Fibroblast of lung (primary cell): Measurements from ENCODE around the gene UQCR11. TPM values are rescaled to one million over a fixed set of nuclear protein-coding genes. Genes with fewer than 3 reads are reported as not detected.

ENCODE experiments used
- DNase-seq, 2 donors: peaks; one replicate each; pipeline versions ENCODE4 v3.0.0 to v3.0.0-alpha.2; 2010; ENCODE audit warnings: low read depth in 2 of 2
- H2AFZ ChIP-seq: 2 replicates; pipeline ENCODE4 v1.5.1; 2012; ENCODE audit warnings: low read length, control low read depth, inconsistent platforms
- H3K27ac ChIP-seq: 2 replicates; pipeline ENCODE4 v1.5.1; 2011; ENCODE audit warnings: low read length, control low read depth; ENCODE audit not compliant: insufficient read depth
- H3K27me3 ChIP-seq: 2 replicates; pipeline ENCODE4 v1.5.1; 2011; ENCODE audit warnings: mild to moderate bottlenecking, low read length; ENCODE audit not compliant: control insufficient read depth, insufficient read depth
- H3K36me3 ChIP-seq: 2 replicates; pipeline ENCODE4 v1.5.1; 2011; ENCODE audit warnings: low read length; ENCODE audit not compliant: control insufficient read depth, insufficient read depth
- H3K4me1 ChIP-seq: 2 replicates; pipeline ENCODE4 v1.5.1; 2011; ENCODE audit warnings: low read length; ENCODE audit not compliant: control insufficient read depth, insufficient read depth; ENCODE audit errors: extremely low read depth
- H3K4me2 ChIP-seq: 2 replicates; pipeline ENCODE4 v1.5.1; 2011; ENCODE audit warnings: low read length, control low read depth; ENCODE audit not compliant: insufficient read depth; ENCODE audit errors: extremely low read depth
- H3K4me3 ChIP-seq, 4 experiments: fragments of 200-600 bp in 1 of 4; sonication (generic) in 1 of 4; replicated peaks in 1 of 4; 2 replicates each; pipeline ENCODE4 v1.5.1; 2011 to 2016; ENCODE audit warnings: low read length in 4 of 4, low read depth in 3 of 4, mild to moderate bottlenecking in 3 of 4, control low read depth in 2 of 4, inconsistent platforms in 1 of 4, mixed read lengths in 1 of 4; ENCODE audit not compliant: insufficient read depth in 1 of 4; ENCODE audit errors: control extremely low read depth in 1 of 4
- H3K79me2 ChIP-seq: 2 replicates; pipeline ENCODE4 v1.5.1; 2012; ENCODE audit warnings: mild to moderate bottlenecking, low read length, inconsistent platforms; ENCODE audit not compliant: control insufficient read depth, insufficient read depth
- H3K9ac ChIP-seq: 2 replicates; pipeline ENCODE4 v1.5.1; 2011; ENCODE audit warnings: mild to moderate bottlenecking, low read length, control low read depth; ENCODE audit not compliant: insufficient read depth
- H3K9me3 ChIP-seq: 2 replicates; pipeline ENCODE4 v1.5.1; 2012; ENCODE audit warnings: low read depth, low read length; ENCODE audit not compliant: control insufficient read depth, insufficient read depth
- H4K20me1 ChIP-seq: 2 replicates; pipeline ENCODE4 v1.5.1; 2011; ENCODE audit warnings: low read length; ENCODE audit not compliant: control insufficient read depth, insufficient read depth; ENCODE audit errors: extremely low read depth
- EZH2 ChIP-seq: IDR thresholded peaks from 2 replicates; pipeline ENCODE4 v1.5.1; 2012; ENCODE audit warnings: low read length, control low read depth, mild to moderate bottlenecking; ENCODE audit errors: missing control alignments
- polyA minus RNA-seq: library from RNA; depleted of rRNA, polyadenylated mRNA; stranded (reverse); fragments of >200 nt; gene quantifications from 2 replicates; pipeline ENCODE4 v1.2.3, GENCODE V29; 2011; ENCODE audit warnings: low replicate concordance
- polyA plus RNA-seq, 2 donors: library from polyadenylated mRNA; depleted of rRNA in 1 of 2; stranded (reverse) in 1 of 2; unstranded in 1 of 2; fragments of >200 nt; gene quantifications; 2 replicates each; pipeline ENCODE4 v1.2.1, GENCODE V29; 2011 to 2012; ENCODE audit warnings: missing spikeins in 1 of 2
- total RNA-seq: library from RNA; depleted of rRNA; stranded (reverse); fragments of >200 nt; gene quantifications from 2 replicates; pipeline ENCODE4 v1.2.1, GENCODE V29; 2014
- TF ChIP-seq, protein P1 (sequence below), 2 donors: IDR thresholded peaks in 1 of 2; conservative IDR thresholded peaks in 1 of 2; 1 replicate in 1 of 2; 2 replicates in 1 of 2; pipeline ENCODE4 v1.5.1; 2011 to 2012; ENCODE audit warnings: low read length in 2 of 2, control low read depth in 1 of 2, inconsistent platforms in 1 of 2, low read depth in 1 of 2, mild to moderate bottlenecking in 1 of 2

UQCR11 gene
- total RNA-seq: 89.2 and 110 TPM in 2 replicates
- 92.5 and 101 TPM in 2 replicates for polyA plus RNA-seq
- polyA plus RNA-seq (2012): 336 and 378 TPM in 2 replicates
- polyA minus RNA-seq: 11.5 and 28.6 TPM in 2 replicates

DNA sequence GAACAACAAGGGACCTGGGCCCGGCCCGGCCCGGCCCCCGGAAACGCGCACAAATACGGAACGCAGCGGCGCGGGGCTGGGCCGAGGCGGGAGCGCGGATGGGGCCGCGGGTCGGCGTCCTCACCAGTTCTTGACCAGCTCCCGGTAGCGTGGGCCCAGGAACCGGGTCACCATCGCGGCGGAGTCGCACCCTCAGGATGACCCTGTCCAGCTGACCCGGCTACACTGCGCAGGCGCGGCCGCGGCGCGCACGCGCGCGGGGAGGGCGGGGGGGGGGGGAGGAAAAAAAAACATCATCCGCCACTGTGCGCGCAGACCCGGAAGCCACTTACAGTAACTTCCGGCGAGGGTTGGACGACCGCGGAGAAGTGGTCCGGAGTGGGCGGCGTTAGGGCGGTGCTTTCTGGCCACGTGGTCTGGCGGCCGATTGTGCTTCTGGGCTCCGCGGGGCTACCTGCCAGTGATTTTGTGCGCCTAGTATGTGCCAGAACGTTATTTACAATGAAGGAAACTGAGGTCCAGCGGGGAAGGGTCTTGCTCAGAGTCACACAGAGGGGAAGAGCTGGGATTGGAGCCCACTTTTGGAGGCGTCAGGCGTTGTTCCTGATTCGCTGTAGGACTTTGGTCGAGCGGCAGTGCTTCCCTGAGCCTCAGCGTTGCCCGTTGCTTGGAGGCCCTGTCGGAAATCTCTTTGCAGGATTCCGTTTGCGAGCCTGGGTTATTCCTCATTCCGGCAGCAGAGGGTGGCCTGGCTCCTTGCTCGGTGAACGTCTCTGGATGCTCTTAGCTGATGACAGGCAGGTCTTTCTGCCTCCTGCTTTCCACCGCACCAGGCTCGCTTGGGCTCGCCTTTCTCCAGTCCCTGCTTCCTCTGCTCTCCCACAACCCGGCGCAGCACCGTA, at the start of gene UQCR11:
Gene UQCR11 (minus strand): TSS at position 227 of the 902 bp plus-strand sequence. CDS start 53 bp downstream, at position 174.
- DNase-seq: peak; percentile 96 to 97
- Histone ChIP-seq H3K4me3 (peak within 1 kb of the TSS; percentile 87 to 99 (median 98)), H3K4me2 (peak within 1 kb of the TSS; percentile 79), H3K27me3 (no peaks in the 10 kb centered on the region), H3K9me3 (no peaks in the 10 kb centered on the region), H3K36me3 (peaks cover 12% of the 10 kb centered on the region), H4K20me1 (no peaks in the 10 kb centered on the region), H3K79me2 (peaks cover 40% of the 10 kb centered on the region), H3K27ac (peak within 1 kb of the TSS; percentile 58), H2AFZ (peak within 1 kb of the TSS; percentile 47), H3K4me1 (no peaks in the 10 kb centered on the region), H3K9ac (peak within 1 kb of the TSS; percentile 92)
- TF ChIP-seq, protein P1, sequence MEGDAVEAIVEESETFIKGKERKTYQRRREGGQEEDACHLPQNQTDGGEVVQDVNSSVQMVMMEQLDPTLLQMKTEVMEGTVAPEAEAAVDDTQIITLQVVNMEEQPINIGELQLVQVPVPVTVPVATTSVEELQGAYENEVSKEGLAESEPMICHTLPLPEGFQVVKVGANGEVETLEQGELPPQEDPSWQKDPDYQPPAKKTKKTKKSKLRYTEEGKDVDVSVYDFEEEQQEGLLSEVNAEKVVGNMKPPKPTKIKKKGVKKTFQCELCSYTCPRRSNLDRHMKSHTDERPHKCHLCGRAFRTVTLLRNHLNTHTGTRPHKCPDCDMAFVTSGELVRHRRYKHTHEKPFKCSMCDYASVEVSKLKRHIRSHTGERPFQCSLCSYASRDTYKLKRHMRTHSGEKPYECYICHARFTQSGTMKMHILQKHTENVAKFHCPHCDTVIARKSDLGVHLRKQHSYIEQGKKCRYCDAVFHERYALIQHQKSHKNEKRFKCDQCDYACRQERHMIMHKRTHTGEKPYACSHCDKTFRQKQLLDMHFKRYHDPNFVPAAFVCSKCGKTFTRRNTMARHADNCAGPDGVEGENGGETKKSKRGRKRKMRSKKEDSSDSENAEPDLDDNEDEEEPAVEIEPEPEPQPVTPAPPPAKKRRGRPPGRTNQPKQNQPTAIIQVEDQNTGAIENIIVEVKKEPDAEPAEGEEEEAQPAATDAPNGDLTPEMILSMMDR (conservative IDR thresholded peaks at IDR 0.05 in 1 of 2, IDR thresholded peaks at IDR 0.05 in 1 of 2; ENCODE audit: low read depth in 1 of 2, low read length in 2 of 2): peak; percentile 70 to 71
- no peak for TF ChIP-seq EZH2

DNA sequence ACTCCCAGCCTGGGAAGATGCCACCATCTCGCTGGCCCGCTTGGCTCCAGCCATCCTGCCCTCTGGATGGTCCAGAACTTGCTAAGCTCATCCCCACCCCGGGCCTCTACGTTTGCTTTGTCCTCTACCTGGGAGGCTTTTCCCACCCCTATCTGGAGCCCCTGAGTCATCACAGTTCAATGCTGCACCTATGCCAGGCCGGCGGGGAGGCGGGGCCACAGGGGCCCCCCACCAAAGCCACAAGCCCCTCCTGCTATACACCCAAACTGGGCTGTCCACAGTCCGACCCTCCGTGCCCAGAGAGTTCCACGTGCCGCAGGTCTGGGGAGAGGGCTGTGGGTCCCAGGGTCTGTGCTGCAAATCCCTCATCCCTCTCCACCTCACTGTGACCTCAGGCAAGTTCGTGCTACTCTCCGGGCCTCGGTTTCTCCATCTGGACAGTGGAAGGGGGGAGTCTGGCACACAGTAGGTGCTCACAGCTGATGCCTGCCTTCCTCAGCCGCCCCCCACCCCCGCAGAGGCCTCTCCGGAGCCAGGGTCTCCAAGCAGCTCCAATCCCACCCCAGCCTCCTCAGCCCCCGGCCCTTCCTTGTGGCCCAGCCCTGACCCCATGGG, 49.0 kb upstream of the UQCR11 start:
- no peak overlapping the region for H3K27ac ChIP-seq
- no peaks in the 10 kb centered on the region for H3K9me3 ChIP-seq
- no peaks in the 10 kb centered on the region for H4K20me1 ChIP-seq
- H3K9ac ChIP-seq: no peak overlapping the region
- peaks cover 3% of the 10 kb centered on the region for H3K4me1 ChIP-seq
- no peak overlapping the region for H3K4me2 ChIP-seq
- TF ChIP-seq, protein P1 (conservative IDR thresholded peaks at IDR 0.05 in 1 of 2, IDR thresholded peaks at IDR 0.05 in 1 of 2; ENCODE audit: low read depth in 1 of 2, low read length in 2 of 2): no peak
- TF ChIP-seq EZH2: no peak
- peaks cover 22% of the 10 kb centered on the region for H3K79me2 ChIP-seq
- H2AFZ ChIP-seq: no peak overlapping the region
- no peaks in the 10 kb centered on the region for H3K27me3 ChIP-seq
- no peak overlapping the region for H3K4me3 ChIP-seq
- DNase-seq: no peak
- no peaks in the 10 kb centered on the region for H3K36me3 ChIP-seq

DNA sequence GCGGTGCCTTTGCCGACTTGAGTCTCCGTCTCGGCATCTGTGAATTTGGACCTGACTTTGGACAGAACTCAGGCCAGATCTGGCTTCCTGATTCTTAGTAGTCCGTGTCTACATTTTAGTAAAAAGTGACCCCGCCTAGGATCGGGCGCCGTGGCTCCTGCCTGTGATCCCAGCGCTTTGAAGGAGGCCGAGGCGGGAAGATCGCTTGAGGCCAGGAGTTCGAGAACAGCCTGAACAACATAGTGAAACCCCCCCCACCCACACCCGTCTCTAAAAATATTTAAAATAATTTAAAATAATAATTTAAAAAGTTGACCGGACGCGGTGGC, 48.0 kb upstream of the UQCR11 start:
- H3K9ac ChIP-seq: peak overlapping the region; percentile 86
- no peaks in the 10 kb centered on the region for H3K27me3 ChIP-seq
- H3K9me3 ChIP-seq: no peaks in the 10 kb centered on the region
- peaks cover 28% of the 10 kb centered on the region for H3K79me2 ChIP-seq
- H3K4me3 ChIP-seq: peak overlapping the region; percentile 64 to 77 (median 68)
- peak overlapping the region; percentile 87 for H3K4me2 ChIP-seq
- no peak for DNase-seq
- H3K4me1 ChIP-seq: peaks cover 3% of the 10 kb centered on the region
- peak overlapping the region; percentile 100 for H3K27ac ChIP-seq
- TF ChIP-seq, protein P1 (conservative IDR thresholded peaks at IDR 0.05 in 1 of 2, IDR thresholded peaks at IDR 0.05 in 1 of 2; ENCODE audit: low read depth in 1 of 2, low read length in 2 of 2): no peak
- no peak for TF ChIP-seq EZH2
- H2AFZ ChIP-seq: peak overlapping the region; percentile 87
- no peaks in the 10 kb centered on the region for H3K36me3 ChIP-seq
- H4K20me1 ChIP-seq: no peaks in the 10 kb centered on the region
